Endothelial cell of umbilical vein (primary cell): ENCODE data around the gene EIF2AK3. TPM values are rescaled to one million over a fixed set of nuclear protein-coding genes. Genes with fewer than 3 reads are reported as not detected.

Experiments used
- BruUV-seq: library from RNA; stranded (reverse); fragments of 400-500 nt; replicated peaks from 2 replicates; lab custom pipeline; 2021; lab: Mats Ljungman, UMichigan
- CTCF ChIA-PET: fragments of 300-600, 350-600 bp; sonication (Branson Sonifier 250); formaldehyde crosslinking; loops from one replicate; lab custom pipeline; 2021; ENCODE audit warnings: antibody characterized with exemption, inconsistent platforms; lab: Charles Lee
- POLR2A ChIA-PET: fragments of 300-600, 350-600 bp; sonication (Branson Sonifier 250); formaldehyde crosslinking; loops from one replicate; lab custom pipeline; 2021; ENCODE audit warnings: antibody characterized with exemption, inconsistent platforms; lab: Charles Lee
- DNase-seq: peaks from one replicate; pipeline ENCODE4 v3.0.0-alpha.2; 2011; ENCODE audit warnings: low read depth, low spot score
- FAIRE-seq: peaks from 2 replicates; lab custom pipeline; 2011; peaks lifted over from hg19 to GRCh38; lab: Jason Lieb, UNC
- H2AFZ ChIP-seq: 2 replicates; pipeline ENCODE4 v1.6.0; 2012; ENCODE audit warnings: low read depth, low read length, control low read depth, inconsistent platforms
- H3K27ac ChIP-seq: 2 replicates; pipeline ENCODE4 v1.5.1; 2011; ENCODE audit warnings: low read depth, mild to moderate bottlenecking, control low read depth, low read length, moderate library complexity; ENCODE audit not compliant: insufficient read depth
- H3K27me3 ChIP-seq, 2 experiments: 2 replicates each; pipeline versions ENCODE4 v1.6.0 to v1.6.1; 2011; ENCODE audit warnings: low read length in 2 of 2, mixed read lengths in 1 of 2; ENCODE audit not compliant: control insufficient read depth in 2 of 2, insufficient read depth in 2 of 2
- H3K36me3 ChIP-seq, 2 experiments: 2 replicates in 1 of 2; 3 replicates in 1 of 2; pipeline ENCODE4 v1.5.1; 2011; ENCODE audit warnings: low read length in 2 of 2, mild to moderate bottlenecking in 1 of 2, moderate library complexity in 1 of 2; ENCODE audit not compliant: control insufficient read depth in 2 of 2, insufficient read depth in 2 of 2; ENCODE audit errors: extremely low read depth in 1 of 2
- H3K4me1 ChIP-seq: 3 replicates; pipeline ENCODE4 v1.5.1; 2011; ENCODE audit warnings: mild to moderate bottlenecking, low read length; ENCODE audit not compliant: control insufficient read depth, insufficient read depth; ENCODE audit errors: extremely low read depth
- H3K4me2 ChIP-seq: 2 replicates; pipeline ENCODE4 v1.6.1; 2011; ENCODE audit warnings: low read length, control low read depth, mixed read lengths; ENCODE audit not compliant: insufficient read depth
- H3K4me3 ChIP-seq, 3 experiments: fragments of 200-600 bp in 1 of 3; sonication (generic), shearing (Covaris generic) in 1 of 3; replicated peaks in 1 of 3; 2 replicates each; pipeline ENCODE4 v1.5.1; 2011 to 2016; ENCODE audit warnings: control low read depth in 3 of 3, low read length in 3 of 3, mild to moderate bottlenecking in 2 of 3, inconsistent platforms in 1 of 3, low read depth in 1 of 3, moderate library complexity in 1 of 3; ENCODE audit not compliant: insufficient read depth in 1 of 3
- H3K79me2 ChIP-seq: 2 replicates; pipeline ENCODE4 v1.6.0; 2012; ENCODE audit warnings: low read length, inconsistent platforms; ENCODE audit not compliant: control insufficient read depth, insufficient read depth
- H3K9ac ChIP-seq: replicated peaks from 2 replicates; pipeline ENCODE3; 2011; ENCODE audit warnings: low read length, control low read depth; ENCODE audit not compliant: insufficient read depth; ENCODE audit errors: extremely low read depth
- H3K9me1 ChIP-seq: replicated peaks from 3 replicates; pipeline ENCODE4 v1.6.0; 2011; ENCODE audit warnings: mild to moderate bottlenecking, low read length; ENCODE audit not compliant: control insufficient read depth, insufficient read depth; ENCODE audit errors: extremely low read depth
- H3K9me3 ChIP-seq: replicated peaks from 2 replicates; pipeline ENCODE4 v1.5.1; 2012; ENCODE audit warnings: low read length, inconsistent platforms; ENCODE audit not compliant: control insufficient read depth, insufficient read depth
- H4K20me1 ChIP-seq: replicated peaks from 2 replicates; pipeline ENCODE3; 2011; ENCODE audit warnings: mild to moderate bottlenecking, low read length; ENCODE audit not compliant: control insufficient read depth, insufficient read depth; ENCODE audit errors: extremely low read depth
- EZH2 ChIP-seq: IDR thresholded peaks from 2 replicates; pipeline ENCODE4 v1.6.1; 2012; ENCODE audit warnings: borderline replicate concordance, low read depth, mild to moderate bottlenecking, moderate library complexity, low read length, inconsistent platforms; ENCODE audit not compliant: severe bottlenecking
- FOS ChIP-seq: IDR thresholded peaks from 2 replicates; pipeline ENCODE4 v1.6.1; 2011; ENCODE audit warnings: mild to moderate bottlenecking, low read length, moderate library complexity, borderline replicate concordance; ENCODE audit not compliant: insufficient read depth
- GATA2 ChIP-seq: IDR thresholded peaks from 2 replicates; pipeline ENCODE4 v1.7.0; 2011; ENCODE audit warnings: low read depth, mild to moderate bottlenecking, moderate library complexity, mixed read lengths, low read length; ENCODE audit not compliant: insufficient read length, insufficient read depth
- JUN ChIP-seq: IDR thresholded peaks from 2 replicates; pipeline ENCODE4 v1.6.1; 2011; ENCODE audit warnings: borderline replicate concordance, low read depth; ENCODE audit not compliant: insufficient read length, insufficient read depth
- MYC ChIP-seq: IDR thresholded peaks from one replicate; pipeline ENCODE4 v1.6.1; 2011; ENCODE audit warnings: mild to moderate bottlenecking, low read depth, low read length
- POLR2A ChIP-seq: IDR thresholded peaks from 2 replicates; pipeline ENCODE4 v1.6.1; 2012; ENCODE audit warnings: low read depth, mild to moderate bottlenecking, control low read depth, low read length
- POLR2AphosphoS5 ChIP-seq: IDR thresholded peaks from 2 replicates; pipeline ENCODE4 v1.6.1; 2012; ENCODE audit warnings: low read depth, mild to moderate bottlenecking, control low read depth, low read length, moderate library complexity; ENCODE audit not compliant: insufficient read depth
- dilution Hi-C: fragments of 300-500 bp; cut with MboI; formaldehyde crosslinking; loops from one replicate; pipeline ENCODE4 v1.15.0; 2019; ENCODE audit warnings: low sequenced_read_pairs; ENCODE audit not compliant: extremely low pct_ligation_motif_present
- intact Hi-C: fragments of 100-400 bp; cut with micrococcal nuclease; formaldehyde crosslinking; loops from one replicate; pipeline ENCODE4 v1.10.0; 2022
- polyA plus RNA-seq, 4 experiments: library from polyadenylated mRNA; depleted of rRNA in 3 of 4; stranded (reverse) in 3 of 4; unstranded in 1 of 4; fragments of >200 nt; gene quantifications; 2 replicates each; pipeline versions ENCODE4 v1.2.1 to v1.2.3, GENCODE V29; 2011 to 2012; ENCODE audit warnings: missing spikeins in 1 of 4
- total RNA-seq: library from RNA; stranded (reverse); gene quantifications from 2 replicates; pipeline ENCODE4 v1.2.3, GENCODE V29; 2021
- TF ChIP-seq, protein P1 (sequence below): IDR thresholded peaks from 2 replicates; pipeline ENCODE4 v1.6.1; 2011; ENCODE audit not compliant: insufficient read depth, insufficient read length
- TF ChIP-seq, protein P2 (sequence below), 2 donors: IDR thresholded peaks; 1 replicate in 1 of 2; 2 replicates in 1 of 2; pipeline ENCODE4 v1.5.1; 2011; ENCODE audit warnings: low read length in 2 of 2, mild to moderate bottlenecking in 2 of 2, moderate library complexity in 2 of 2, control low read depth in 1 of 2, inconsistent platforms in 1 of 2, low read depth in 1 of 2; ENCODE audit not compliant: insufficient read depth in 1 of 2; ENCODE audit errors: extremely low read depth in 1 of 2

Gene EIF2AK3
- total and polyA plus RNA-seq, 2 donors (not counting 3 experiments of a cell fraction or from before 2014, with no cell fraction given): 5.3 to 17.3 TPM

DNA sequence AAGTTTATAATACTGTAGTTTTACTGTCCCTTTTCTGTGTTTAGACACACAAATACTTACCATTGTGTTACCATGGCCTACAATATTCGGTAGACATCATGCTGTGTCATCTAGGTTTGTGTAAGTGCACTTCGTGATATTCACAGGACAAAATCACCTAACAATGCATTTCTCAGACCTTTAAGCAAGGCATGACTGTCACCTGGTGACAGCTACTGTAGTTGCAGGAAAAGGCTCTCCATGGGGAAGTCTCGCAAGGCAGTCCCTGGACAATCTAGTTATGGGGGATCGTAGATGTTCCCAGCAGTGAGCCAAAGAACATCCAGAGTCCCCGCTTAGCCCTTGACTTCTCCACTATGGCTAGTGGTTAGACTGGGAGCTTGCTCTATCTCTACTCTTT is 73.1 kb downstream of the EIF2AK3 start:
- intact Hi-C loops (no loop called here), dilution Hi-C loops (loop anchor here (25.0 kb wide), 1 partner anchor 108 kb away; no protein-coding TSS in a partner anchor)

More for the DNA sequence above, 73.1 kb downstream of the EIF2AK3 start:
- Histone ChIP-seq H3K9me3 (no peaks in the 10 kb centered on the region), H3K4me1 (no peaks in the 10 kb centered on the region), H3K9ac (no peak overlapping the region), H3K27ac (no peak overlapping the region), H3K4me2 (no peak overlapping the region), H3K79me2 (no peaks in the 10 kb centered on the region), H3K9me1 (no peaks in the 10 kb centered on the region), H4K20me1 (no peaks in the 10 kb centered on the region), H3K4me3 (no peak overlapping the region), H2AFZ (no peak overlapping the region), H3K36me3 (no peaks in the 10 kb centered on the region), H3K27me3 (peaks cover 8 to 11% of the 10 kb centered on the region in 2 experiments)
- CTCF ChIA-PET: no interaction called here
- DNase-seq: no peak
- TF ChIP-seq GATA2: no peak
- TF ChIP-seq, protein P1, sequence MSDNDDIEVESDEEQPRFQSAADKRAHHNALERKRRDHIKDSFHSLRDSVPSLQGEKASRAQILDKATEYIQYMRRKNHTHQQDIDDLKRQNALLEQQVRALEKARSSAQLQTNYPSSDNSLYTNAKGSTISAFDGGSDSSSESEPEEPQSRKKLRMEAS: no peak
- TF ChIP-seq, protein P2, sequence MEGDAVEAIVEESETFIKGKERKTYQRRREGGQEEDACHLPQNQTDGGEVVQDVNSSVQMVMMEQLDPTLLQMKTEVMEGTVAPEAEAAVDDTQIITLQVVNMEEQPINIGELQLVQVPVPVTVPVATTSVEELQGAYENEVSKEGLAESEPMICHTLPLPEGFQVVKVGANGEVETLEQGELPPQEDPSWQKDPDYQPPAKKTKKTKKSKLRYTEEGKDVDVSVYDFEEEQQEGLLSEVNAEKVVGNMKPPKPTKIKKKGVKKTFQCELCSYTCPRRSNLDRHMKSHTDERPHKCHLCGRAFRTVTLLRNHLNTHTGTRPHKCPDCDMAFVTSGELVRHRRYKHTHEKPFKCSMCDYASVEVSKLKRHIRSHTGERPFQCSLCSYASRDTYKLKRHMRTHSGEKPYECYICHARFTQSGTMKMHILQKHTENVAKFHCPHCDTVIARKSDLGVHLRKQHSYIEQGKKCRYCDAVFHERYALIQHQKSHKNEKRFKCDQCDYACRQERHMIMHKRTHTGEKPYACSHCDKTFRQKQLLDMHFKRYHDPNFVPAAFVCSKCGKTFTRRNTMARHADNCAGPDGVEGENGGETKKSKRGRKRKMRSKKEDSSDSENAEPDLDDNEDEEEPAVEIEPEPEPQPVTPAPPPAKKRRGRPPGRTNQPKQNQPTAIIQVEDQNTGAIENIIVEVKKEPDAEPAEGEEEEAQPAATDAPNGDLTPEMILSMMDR (IDR thresholded peaks at IDR 0.05; ENCODE audit: extremely low read depth in 1 of 2, insufficient read depth in 1 of 2, low read depth in 1 of 2, low read length in 2 of 2): no peak
- TF ChIP-seq FOS: no peak
- TF ChIP-seq MYC: no peak
- TF ChIP-seq POLR2AphosphoS5: no peak
- TF ChIP-seq JUN: no peak
- TF ChIP-seq EZH2: no peak
- no peak for TF ChIP-seq POLR2A
- FAIRE-seq: no peak
- no TSS peak for BruUV-seq
- POLR2A ChIA-PET: no interaction called here
